NT2/D1 (cell line): Measurements from ENCODE around the gene CRTAC1.

Source experiments
- DNase-seq: peaks from one replicate; pipeline ENCODE4 v3.0.0-alpha.2; 2011; ENCODE audit warnings: low read depth, low spot score
- H3K27me3 ChIP-seq: 2 replicates; pipeline ENCODE4 v1.6.0; 2011; ENCODE audit warnings: mild to moderate bottlenecking; ENCODE audit not compliant: insufficient read length, insufficient read depth
- H3K36me3 ChIP-seq: 2 replicates; pipeline ENCODE4 v1.6.1; 2011; ENCODE audit warnings: mild to moderate bottlenecking, low read length, mixed read lengths; ENCODE audit not compliant: insufficient read depth, insufficient read length
- H3K4me1 ChIP-seq: 2 replicates; pipeline ENCODE4 v1.5.1; 2011; ENCODE audit not compliant: insufficient read depth, insufficient read length
- H3K4me3 ChIP-seq: 2 replicates; pipeline ENCODE4 v1.5.1; 2011; ENCODE audit warnings: low read depth; ENCODE audit not compliant: insufficient read length
- H3K9ac ChIP-seq: 2 replicates; pipeline ENCODE4 v1.6.0; 2011; ENCODE audit warnings: low read depth; ENCODE audit not compliant: insufficient read length
- H3K9me3 ChIP-seq: 2 replicates; pipeline ENCODE4 v1.5.1; 2011; ENCODE audit warnings: mild to moderate bottlenecking, low read length; ENCODE audit not compliant: insufficient read depth
- SUZ12 ChIP-seq: IDR thresholded peaks from 2 replicates; pipeline ENCODE4 v1.6.1; 2011; ENCODE audit not compliant: insufficient read length, insufficient read depth; ENCODE audit errors: extremely low read depth
- YY1 ChIP-seq: IDR thresholded peaks from 2 replicates; pipeline ENCODE4 v1.6.1; 2011; ENCODE audit not compliant: insufficient read length, insufficient read depth
- ZNF274 ChIP-seq: IDR thresholded peaks from 2 replicates; pipeline ENCODE4 v1.6.1; 2011; ENCODE audit warnings: mild to moderate bottlenecking, low read depth, low read length

CRTAC1 gene

DNA sequence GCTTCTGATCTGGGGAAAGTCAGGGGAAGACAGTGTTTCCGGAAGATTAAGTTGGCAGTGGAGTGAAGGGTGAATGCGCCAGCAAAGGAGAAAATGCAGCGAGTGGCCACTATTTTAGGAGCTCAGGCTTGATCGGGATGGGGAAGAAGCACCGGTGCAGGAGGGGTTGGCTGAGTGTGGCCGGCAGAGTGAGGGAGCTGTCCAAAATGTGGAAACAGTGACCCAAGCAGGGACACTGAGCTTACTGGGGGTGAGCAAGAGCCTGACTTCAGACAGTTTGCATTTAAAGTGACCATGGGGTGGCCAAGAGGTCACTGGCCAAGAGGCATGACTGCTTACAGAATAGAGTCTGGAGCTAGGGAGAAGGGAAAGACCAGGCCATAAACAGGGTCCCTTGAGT, 101.5 kb downstream of the CRTAC1 start:
- Histone ChIP-seq H3K27me3 (no peaks in the 10 kb centered on the region), H3K4me3 (no peak overlapping the region), H3K36me3 (no peaks in the 10 kb centered on the region), H3K4me1 (no peaks in the 10 kb centered on the region), H3K9ac (no peak overlapping the region), H3K9me3 (no peaks in the 10 kb centered on the region)
- no peak for TF ChIP-seq YY1
- no peak for TF ChIP-seq ZNF274
- TF ChIP-seq SUZ12 = no peak
- DNase-seq = no peak

GRCh38 chr10:97927622-97928021, 102.8 kb downstream of the CRTAC1 start:
- Histone ChIP-seq H3K9me3 (no peaks in the 10 kb centered on the region), H3K4me1 (no peaks in the 10 kb centered on the region), H3K36me3 (no peaks in the 10 kb centered on the region), H3K27me3 (no peaks in the 10 kb centered on the region), H3K4me3 (no peak overlapping the region), H3K9ac (no peak overlapping the region)
- no peak for TF ChIP-seq YY1
- TF ChIP-seq SUZ12 = no peak
- DNase-seq = no peak

- no peaks in the 10 kb centered on the region for H3K4me1 ChIP-seq
- no peak for TF ChIP-seq YY1
- TF ChIP-seq ZNF274 = no peak
- no peak for TF ChIP-seq SUZ12
- no peaks in the 10 kb centered on the region for H3K27me3 ChIP-seq
- DNase-seq = no peak
- H3K36me3 ChIP-seq = no peaks in the 10 kb centered on the region
- H3K4me3 ChIP-seq = no peak overlapping the region
- no peak overlapping the region for H3K9ac ChIP-seq
- no peaks in the 10 kb centered on the region for H3K9me3 ChIP-seq
These were observed 104.4 kb downstream of the CRTAC1 start for GRCh38 chr10:97926055-97926454.

GRCh38 chr10:97925308-97925938, 105.0 kb downstream of the CRTAC1 start:
- DNase-seq = no peak
- TF ChIP-seq SUZ12 (no peak), ZNF274 (no peak), YY1 (no peak)

GRCh38 chr10:97924678-97925077, 105.7 kb downstream of the CRTAC1 start:
- no peak for TF ChIP-seq YY1
- TF ChIP-seq SUZ12 = no peak
- TF ChIP-seq ZNF274 = no peak
- no peaks in the 10 kb centered on the region for H3K4me1 ChIP-seq
- no peak overlapping the region for H3K4me3 ChIP-seq
- no peaks in the 10 kb centered on the region for H3K27me3 ChIP-seq
- no peak overlapping the region for H3K9ac ChIP-seq
- DNase-seq = no peak
- H3K36me3 ChIP-seq = no peaks in the 10 kb centered on the region
- no peaks in the 10 kb centered on the region for H3K9me3 ChIP-seq

More at GRCh38 chr10:97925308-97925938, 105.0 kb downstream of the CRTAC1 start:
- Histone ChIP-seq H3K9ac (no peak overlapping the region), H3K27me3 (no peaks in the 10 kb centered on the region), H3K4me3 (no peak overlapping the region), H3K4me1 (no peaks in the 10 kb centered on the region), H3K36me3 (no peaks in the 10 kb centered on the region), H3K9me3 (no peaks in the 10 kb centered on the region)

DNA sequence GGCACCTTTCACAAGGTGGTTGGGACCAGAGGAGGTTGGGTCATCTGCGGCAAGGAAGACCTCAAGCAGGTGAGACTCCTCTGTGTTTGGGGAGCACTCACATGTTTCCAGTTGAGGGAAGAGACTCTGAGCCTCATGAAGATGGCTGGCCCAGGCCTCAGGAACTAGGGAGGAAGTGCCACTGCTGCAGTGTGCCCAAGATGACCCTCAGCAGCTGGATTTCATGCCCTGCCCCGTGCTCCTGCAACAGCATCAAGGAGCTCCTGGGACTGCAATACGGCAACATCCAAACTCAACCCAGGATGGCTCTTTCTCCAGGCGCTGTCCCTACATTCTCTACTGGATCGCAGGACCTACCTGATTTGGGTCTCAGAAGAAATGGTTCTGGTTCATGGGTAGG, 106.9 kb downstream of the CRTAC1 start:
- no peak for DNase-seq

DNA sequence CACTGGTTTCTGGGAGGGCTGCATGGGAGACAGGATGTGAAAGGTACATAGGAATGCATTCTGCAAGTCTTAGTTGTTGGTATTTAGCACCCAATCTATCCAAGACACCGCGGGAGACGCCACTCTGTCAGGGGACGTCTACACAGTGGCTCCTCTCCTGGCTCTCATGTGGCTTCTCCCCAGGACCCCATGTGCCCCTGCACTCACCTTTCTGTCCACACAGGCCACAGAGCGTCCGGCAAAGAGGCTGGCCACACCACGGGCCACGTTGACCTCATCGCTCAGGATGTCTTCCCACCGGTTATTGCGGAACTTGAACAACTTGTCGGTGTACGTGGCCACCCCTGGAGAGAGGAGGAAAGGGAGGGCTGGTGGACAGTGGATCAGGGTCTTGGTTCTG, 107.4 kb downstream of the CRTAC1 start:
- Histone ChIP-seq H3K9ac (no peak overlapping the region), H3K4me1 (no peaks in the 10 kb centered on the region), H3K27me3 (no peaks in the 10 kb centered on the region), H3K4me3 (no peak overlapping the region), H3K9me3 (no peaks in the 10 kb centered on the region), H3K36me3 (no peaks in the 10 kb centered on the region)
- TF ChIP-seq SUZ12 (no peak), YY1 (no peak), ZNF274 (no peak)
- DNase-seq = no peak

More for the DNA sequence above, 106.9 kb downstream of the CRTAC1 start:
- Histone ChIP-seq H3K4me3 (no peak overlapping the region), H3K36me3 (no peaks in the 10 kb centered on the region), H3K9ac (no peak overlapping the region), H3K27me3 (no peaks in the 10 kb centered on the region), H3K4me1 (no peaks in the 10 kb centered on the region), H3K9me3 (no peaks in the 10 kb centered on the region)
- no peak for TF ChIP-seq ZNF274
- no peak for TF ChIP-seq YY1
- no peak for TF ChIP-seq SUZ12
